Stimulated activated CD8-positive, alpha-beta memory T cell treated with anti-CD3 and anti-CD28 coated beads, Interleukin-7, amount 100 ng/mL, for 24 hours (primary cell): ENCODE data around the gene TMEM50A.
"Not testable (repeated sequence)": the region's sequence is repeated elsewhere in the genome, so short reads cannot be mapped to it uniquely, and the experiment has no call there.

Experiments
- DNase-seq: peaks from one replicate; pipeline ENCODE4 v3.0.0-alpha.2; 2020; ENCODE audit warnings: low read depth

The TMEM50A gene

DNA sequence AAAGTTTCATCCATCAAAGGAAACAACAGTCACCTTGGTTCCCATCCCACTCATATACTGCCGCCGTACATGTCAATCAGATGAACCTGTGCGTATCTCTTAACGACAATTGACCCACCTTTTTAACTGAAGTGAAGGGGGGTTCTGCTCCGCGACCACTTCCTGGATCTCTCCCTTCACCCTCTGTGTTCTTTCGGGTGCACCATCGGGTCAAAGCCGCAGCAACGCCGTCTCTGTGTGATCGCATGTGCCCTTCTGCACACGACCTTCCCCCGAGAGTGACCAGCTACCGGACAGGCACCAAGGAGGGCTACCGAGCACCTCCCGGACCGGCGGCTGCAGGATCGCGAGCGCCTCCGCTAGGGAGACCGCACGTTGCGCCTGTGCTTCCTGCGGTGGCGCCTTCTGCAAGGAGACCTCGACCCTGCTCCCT, 1.2 kb upstream of the TMEM50A start:
- not testable (repeated sequence) for DNase-seq

DNA sequence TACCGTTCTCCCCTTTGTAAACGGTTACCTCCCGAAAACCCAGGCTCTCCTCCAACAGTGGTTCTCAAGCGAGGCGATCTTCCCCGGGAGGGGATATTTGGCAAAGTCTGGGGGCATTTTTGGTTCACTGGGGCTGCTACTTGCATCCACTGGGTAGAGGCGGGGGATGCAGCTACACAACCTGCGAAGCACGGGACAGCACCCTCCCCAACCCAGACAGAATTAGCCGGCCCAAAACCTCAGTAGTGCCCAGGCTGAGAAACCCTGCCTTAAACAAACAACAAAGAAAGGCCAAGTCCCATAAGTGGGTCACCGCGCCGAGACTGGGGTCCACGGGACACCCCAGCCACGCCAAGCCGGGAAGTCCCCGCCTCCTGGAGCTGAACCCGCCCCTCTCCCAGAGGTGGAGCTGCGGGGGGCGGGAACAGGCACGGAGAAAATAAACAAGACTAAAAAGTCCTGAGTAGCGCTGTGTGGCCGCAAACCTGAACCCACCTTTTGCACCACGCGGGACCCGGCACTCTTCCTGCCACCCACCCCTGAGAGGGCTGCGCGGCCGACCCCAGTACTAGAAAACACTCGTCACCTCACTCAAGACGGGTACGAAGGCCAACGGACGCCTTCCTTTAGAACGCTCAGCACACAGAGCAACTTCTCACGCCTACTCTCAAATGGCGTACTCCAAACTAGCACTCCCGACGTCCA, 499 bp upstream of the TMEM50A start:
- not testable (repeated sequence) for DNase-seq

DNA sequence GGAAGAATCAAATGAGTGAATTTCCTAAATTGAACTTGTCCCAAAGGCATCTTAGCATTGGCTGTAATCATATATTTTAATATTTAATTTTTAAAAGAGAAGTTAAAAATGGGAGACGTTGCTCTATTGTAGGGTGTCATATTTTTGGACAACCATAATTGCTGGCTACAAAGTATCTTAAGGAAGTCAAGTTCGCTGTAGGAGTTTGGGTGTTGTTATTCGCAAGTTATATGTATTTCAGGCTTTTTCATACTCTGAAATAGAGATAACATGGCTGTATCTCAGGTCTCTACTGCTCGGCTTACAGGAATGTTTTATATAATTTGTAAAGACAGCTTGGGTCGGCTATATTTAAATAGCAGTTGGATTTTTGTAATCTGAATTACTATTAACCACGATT, 852 bp downstream of the TMEM50A start:
- no peak for DNase-seq

DNA sequence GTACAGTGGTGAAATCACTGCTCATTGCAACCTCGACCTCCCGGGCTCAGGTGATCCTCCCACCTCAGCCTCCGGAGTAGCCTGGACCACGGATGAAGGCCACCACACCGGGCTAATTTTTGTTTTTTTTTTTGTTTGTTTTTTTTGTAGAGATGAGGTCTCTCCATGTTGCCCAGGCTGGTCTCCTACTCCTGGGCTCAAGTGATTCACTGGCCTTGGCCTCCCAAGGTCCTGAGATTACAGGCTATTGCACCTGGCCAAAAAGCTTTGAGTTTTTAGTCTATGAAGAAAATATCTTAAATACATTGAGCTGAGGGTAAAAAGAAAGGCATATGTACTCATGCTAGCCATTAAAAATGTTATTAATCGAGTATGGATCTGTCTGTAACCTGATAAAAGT, 3.6 kb downstream of the TMEM50A start:
- DNase-seq = no peak

DNA sequence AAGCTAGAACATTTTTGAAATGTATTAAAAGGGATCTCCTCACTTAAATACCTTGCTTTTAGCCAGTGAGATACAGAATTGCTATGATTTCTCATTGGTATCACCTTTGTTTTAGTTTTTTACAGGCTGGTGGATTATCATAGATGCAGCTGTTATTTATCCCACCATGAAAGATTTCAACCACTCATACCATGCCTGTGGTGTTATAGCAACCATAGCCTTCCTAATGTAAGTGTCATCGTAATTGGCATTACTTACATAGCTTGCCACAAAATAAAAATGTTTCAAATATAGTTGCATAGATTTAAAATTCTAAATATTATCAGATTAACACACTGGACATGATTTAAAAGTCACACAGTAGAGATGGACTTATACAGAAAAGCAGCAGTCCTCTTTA, 4.7 kb downstream of the TMEM50A start:
- DNase-seq = no peak

DNA sequence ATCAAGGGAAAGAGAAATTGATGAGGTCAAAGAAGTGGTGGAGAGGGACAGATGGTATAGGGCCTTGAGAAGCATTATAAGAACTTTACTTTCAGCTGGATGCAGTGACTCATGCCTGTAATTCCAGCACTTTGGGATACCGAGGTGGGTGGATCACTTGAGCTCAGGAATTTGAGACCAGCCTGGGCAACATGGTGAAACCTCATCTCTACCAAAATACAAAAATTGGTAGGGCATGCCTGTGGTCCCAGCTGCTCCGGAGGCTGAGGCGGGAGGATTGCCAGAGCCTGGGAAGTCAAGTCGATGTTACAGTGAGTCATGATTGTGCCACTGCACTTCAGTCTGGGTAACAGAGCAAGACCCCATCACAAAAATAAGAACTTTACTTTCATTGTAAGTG, 5.7 kb downstream of the TMEM50A start:
- DNase-seq = no peak

DNA sequence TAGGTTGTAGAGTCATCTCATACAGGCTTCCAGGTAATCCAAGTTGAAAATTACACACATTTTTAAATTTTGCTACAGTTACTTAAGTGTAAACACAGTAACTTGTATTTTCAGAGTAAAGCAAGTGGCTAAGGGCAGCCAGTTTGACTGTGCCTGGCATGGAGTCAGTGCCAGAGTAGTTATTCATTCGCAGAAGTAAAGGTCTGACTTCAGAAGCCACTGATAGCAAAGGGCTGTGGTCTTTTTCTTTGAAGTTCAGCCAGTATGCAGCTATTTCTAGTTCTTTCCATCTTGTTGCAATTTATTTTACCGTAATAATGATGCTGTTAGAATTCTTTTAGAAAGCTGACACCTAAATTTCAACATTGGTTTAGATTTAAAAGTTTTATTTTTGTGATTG, 9.4 kb downstream of the TMEM50A start:
- no peak for DNase-seq

DNA sequence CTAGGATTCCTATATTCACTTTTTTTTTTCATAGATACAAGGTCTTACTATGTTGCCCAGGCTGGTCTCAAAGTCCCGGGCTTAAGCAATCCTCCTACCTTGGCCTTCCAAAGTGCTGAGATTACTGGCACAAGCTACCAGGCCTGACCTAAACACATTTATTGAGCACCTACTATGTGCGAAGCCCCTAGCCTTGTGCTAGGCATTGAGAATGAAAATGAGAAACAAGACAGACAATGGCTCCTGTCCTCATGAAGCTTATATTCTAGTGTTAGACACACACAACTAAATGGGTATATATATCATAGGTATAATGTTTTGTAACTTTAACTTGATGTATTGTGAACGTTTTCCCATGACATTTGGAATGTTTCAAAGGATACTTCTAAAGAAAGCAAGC, 11.5 kb downstream of the TMEM50A start:
- DNase-seq = no peak

DNA sequence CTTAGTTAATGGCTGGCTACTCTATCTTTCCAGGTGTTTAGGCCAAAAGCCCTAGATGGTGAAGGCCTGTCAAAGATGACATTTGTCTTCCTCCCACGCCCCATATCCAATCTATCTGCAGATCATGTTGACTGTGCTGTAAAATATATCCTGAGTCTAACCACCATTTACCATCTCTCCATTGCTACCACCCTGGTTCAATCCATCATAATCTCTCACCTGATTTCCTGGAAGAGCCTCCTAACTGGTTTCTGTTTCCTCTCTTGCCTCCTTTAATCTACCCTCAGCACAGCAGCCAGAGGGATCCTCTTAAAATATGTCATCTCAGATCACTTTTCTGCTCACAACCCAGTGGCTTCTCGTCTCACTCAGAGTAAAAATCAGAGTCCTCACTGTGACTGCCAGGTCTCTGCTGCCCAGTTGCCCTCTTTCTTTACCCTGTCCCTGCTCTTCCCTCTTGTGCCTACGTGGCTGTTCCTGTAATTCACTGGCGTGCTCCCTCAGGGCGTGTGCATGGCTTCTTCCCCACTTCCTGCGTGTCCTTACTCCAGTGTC, 17.8 kb downstream of the TMEM50A start:
- DNase-seq = no peak

DNA sequence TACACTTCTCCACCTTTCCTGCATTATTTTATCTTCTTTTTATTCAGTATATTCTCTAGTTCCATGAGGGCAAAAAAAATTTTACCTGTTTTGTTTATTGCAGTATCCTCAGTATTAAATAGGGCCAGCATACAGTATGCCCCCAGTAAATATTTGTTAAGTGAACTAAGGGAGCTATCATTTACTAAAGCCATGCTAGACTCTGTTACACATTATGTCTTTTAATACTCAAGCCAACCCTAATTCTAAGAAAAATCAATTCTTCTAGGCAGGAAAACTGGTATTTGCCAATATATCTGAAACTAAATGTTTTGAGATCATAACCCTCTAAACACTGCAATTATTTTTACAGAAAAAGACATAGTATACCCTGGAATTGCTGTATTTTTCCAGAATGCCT, 18.3 kb downstream of the TMEM50A start:
- no peak for DNase-seq

DNA sequence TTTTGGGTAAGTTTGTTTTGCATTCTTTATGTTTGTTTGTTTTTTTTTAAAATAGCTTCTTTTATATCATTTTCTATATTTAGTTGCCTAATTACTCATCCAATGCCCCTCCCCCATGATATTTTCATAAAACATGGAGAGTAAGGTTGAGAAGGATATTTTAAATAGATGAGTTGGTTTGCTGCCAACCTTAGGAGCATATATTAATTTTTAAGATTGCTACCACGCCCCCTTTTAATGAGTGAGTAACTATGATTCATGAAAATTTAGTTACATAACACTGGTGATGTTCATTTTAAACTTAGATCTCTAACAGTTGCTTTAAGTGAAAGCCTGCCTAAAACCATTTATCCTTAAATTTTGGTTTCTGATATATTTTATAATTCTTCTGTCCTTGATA, 18.7 kb downstream of the TMEM50A start:
- DNase-seq = no peak

DNA sequence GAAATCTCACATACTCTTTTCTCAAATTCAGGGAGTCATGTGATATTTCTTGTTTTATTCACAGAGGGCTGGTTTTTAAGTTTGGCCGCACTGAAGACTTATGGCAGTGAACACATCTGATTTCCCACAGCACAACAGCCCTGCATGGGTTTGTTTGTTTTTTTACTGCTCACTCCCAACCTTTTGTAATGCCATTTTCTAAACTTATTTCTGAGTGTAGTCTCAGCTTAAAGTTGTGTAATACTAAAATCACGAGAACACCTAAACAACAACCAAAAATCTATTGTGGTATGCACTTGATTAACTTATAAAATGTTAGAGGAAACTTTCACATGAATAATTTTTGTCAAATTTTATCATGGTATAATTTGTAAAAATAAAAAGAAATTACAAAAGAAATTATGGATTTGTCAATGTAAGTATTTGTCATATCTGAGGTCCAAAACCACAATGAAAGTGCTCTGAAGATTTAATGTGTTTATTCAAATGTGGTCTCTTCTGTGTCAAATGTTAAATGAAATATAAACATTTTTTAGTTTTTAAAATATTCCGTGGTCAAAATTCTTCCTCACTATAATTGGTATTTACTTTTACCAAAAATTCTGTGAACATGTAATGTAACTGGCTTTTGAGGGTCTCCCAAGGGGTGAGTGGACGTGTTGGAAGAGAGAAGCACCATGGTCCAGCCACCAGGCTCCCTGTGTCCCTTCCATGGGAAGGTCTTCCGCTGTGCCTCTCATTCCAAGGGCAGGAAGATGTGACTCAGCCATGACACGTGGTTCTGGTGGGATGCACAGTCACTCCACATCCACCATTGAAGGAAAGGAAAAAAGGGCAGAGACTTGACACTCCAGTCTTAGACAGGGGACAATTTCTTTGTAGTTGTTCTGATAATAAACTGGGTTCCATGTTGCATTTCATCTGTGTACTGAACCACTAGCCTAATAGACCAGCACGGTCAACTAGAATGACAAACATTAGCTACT, 22.8 kb downstream of the TMEM50A start:
- DNase-seq = no peak

DNA sequence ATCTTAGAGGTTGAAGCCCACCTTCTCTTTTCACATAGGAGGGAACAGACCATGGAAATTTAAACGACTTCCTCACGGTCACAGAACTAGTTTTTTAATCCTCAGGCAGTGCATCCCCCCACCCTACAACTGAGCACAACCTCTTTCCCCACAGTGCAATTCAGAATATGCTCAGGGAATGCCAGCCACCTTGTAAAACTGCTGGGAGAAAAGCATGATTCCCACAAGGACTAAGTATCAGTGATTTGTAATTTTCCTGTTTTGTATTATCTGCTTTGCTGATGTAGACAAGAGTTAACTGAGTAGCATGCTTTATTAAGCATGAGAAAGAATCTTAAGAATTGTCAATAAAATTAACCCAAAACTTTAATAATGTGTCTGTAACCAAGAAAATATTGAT, 23.8 kb downstream of the TMEM50A start:
- DNase-seq = no peak

DNA sequence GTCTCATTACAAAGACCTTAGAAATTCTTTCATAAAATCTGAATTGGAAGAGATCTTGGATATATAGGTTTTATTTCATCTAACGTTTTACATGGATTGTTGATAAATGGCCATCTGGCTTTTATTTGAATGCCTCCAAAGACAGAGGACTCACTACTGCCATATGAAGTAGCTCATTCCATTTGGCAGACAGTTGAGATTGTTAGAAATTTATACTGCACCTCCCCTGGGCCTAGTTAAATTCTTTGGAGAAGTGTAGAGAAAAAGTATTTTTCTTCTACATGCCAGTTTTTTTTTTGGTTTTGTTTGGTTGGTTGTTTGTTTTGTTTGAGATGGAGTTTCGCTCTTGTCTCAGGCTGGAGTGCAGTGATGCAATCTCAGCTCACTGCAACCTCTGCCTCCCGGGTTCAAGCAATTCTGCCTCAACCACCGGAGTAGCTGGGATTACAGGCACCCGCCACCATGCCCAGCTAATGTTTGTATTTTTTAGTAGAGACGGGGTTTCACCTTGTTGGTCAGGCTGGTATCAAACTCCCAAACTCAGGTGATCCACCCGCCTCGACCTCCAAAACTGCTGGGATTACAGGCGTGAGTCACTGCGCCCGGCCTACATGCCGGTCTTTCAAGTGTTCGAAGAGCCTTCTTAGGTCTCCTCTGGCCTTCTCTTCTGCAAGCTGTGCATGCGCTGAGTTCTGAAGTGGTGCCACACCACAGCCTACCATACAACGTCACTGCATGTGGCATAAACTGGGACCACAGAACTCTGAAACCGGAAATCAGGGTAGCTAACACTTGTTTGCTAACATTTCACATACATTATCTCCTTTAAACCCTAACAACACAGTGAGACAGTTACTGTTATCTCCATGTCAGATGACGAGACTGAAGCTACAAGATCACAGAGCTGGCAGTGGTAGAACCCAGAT, 24.8 kb downstream of the TMEM50A start:
- DNase-seq = not testable (repeated sequence)

DNA sequence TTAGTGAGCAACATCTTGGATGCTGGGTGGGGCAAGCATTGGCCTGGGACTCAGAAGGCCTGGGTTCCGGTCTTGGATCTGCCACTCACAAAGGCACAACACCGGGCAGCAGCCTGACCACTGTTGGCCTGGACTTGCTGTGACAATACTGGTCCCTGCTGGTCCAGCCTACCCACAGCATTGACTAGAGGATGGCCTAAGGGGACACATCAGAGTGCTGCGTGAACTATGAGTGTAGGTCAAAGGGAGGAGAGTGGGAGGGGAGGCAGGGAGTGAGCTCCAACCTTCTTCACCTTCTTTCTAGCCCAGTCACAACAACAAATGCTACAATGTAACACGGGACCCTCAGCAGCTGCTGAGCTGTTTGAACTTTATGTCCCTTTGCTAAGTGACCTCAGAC, 31.1 kb downstream of the TMEM50A start:
- DNase-seq = no peak

DNA sequence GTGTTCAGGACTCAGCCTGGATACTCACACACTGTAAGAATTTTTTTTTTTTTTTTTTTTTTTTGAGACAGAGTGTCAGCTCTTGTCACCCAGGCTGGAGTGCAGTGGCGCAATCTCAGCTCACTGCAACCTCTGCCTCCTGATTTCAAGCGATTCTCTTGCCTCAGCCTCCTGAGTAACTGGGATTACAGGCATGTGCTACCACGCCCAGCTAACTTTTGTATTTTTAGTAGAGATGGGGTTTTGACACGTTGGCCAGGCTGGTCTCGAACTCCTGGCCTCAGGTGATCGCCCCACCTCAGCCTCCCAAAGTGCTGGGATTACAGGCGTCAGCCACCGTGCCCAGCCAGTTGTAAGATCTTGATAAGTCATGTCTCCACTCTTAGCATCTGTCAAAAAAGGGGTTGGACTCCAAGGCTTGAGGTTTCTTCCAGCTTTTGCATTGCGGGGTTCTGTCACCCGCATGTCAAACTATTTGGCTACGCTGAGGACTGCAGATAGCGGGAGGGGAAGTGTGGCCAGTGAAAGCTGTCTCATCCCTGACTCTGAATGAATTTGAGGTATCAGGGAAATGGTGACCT, 31.6 kb downstream of the TMEM50A start:
- not testable (repeated sequence) for DNase-seq

DNA sequence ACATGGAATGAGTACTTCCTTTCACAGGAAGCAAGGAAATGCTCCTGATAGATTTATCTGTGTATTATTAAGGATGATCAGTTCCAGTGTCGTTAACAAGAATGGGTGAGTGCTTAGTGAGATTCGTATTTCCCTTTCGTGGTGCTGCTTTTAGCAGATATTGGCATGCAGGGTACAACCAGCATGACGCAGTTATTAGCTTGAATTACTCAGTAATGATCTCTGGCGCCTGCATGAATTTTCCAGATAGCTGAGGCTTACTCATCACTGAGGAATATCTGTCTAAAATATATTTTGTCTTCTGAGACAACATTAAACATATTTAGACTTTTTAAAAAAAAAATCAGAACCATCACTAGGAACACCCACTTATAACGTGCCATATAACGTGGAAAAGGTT, 33.6 kb downstream of the TMEM50A start:
- DNase-seq = not testable (repeated sequence)

DNA sequence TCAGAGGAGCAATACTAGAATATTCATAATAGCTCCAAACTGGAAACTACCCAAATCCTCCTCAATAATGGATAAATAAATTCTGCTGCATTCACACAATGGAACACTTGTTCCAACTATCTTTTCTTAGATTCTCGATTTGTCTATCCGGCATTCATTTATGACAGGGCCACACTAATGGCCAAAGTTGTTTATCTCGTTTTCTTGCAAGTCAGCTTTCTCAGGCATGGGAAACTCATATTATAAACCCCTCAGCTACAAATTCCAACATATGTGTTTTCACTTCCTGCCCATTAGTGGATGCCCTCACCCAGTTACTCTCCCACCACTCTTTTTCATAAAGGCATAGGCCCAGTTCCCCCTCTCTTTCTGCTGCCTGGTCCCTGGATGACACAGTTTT, 40.2 kb downstream of the TMEM50A start:
- not testable (repeated sequence) for DNase-seq

DNA sequence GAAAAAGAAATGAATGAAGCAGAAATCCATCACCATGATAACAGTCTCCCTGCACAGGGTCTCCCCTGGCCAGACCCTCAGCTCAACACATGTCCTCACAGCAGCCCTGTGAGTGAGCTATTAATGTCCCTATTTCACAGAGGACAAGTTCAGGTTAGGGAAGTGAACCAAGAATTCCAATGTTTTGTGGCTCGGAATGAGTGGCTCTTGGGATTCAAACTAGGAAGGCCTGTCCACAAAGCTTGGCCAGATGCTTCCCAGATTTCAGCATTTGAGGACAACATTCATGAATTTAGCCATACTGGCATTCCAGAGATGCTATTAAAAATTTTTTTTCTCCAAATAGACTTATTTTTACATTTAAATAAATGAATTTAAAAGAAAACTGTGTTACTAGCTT, 44.4 kb downstream of the TMEM50A start:
- DNase-seq = not testable (repeated sequence)

DNA sequence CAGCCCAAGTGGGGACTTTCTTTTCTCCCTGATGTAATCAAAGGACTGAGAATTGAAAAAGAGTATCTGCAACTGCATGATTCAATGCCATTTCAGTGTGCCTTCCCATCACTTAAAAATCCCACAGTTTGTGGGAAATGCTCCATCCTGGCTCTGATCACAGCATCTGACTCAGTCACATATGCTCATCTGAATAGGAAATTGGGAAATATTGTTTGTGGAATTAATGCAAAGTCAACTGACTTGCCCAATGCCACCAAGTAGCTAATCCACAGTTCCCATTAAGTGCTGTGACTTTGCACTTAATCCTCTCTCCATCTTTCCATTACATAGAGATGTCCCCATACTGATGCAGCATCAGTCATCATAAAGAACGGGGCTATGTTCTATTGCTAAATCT, 45.0 kb downstream of the TMEM50A start:
- DNase-seq = not testable (repeated sequence)

DNA sequence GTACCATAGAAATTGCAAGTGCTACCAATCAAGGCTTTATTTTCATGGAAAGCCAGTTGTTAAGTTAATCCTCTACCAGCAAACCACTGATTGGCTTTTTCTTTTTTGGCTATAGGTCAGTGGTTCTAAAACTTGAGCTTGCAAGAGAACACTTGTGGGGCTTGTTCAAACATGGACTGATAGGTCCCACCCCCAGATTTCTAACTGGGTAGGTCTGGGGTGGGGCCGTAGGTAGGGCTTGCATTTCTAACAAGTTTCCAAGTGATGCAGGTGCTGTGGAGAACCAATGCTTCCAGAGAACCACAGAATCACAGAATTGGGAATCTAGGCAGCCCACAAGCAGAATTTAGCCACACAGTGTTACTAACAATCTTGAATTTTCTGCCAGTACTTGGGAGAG, 45.7 kb downstream of the TMEM50A start:
- not testable (repeated sequence) for DNase-seq
